H1 (cell line): ENCODE data around the gene ETFBKMT. TPM values are rescaled to one million over a fixed set of nuclear protein-coding genes. Genes with fewer than 3 reads are reported as not detected.

Experiments used
- CTCF ChIA-PET: fragments of 300-600 bp; sonication (Branson Sonifier 250); formaldehyde crosslinking; loops from one replicate; lab custom pipeline; 2021; ENCODE audit not compliant: partially characterized antibody; lab: Charles Lee
- POLR2A ChIA-PET: fragments of 300-600 bp; sonication (Branson Sonifier 250); formaldehyde crosslinking; loops from one replicate; lab custom pipeline; 2021; ENCODE audit warnings: inconsistent platforms; ENCODE audit not compliant: partially characterized antibody; lab: Charles Lee
- DNase-seq, 2 experiments: peaks; one replicate each; pipeline versions ENCODE4 v3.0.0 to v3.0.0-alpha.2; 2010 to 2022; ENCODE audit warnings: low spot score in 2 of 2, low read depth in 1 of 2, mixed read lengths in 1 of 2
- FAIRE-seq: peaks from 2 replicates; lab custom pipeline; 2011; peaks lifted over from hg19 to GRCh38; lab: Jason Lieb, UNC
- H2AFZ ChIP-seq: 2 replicates; pipeline ENCODE4 v1.8.1; 2012; ENCODE audit warnings: low read length, inconsistent platforms
- H2AK5ac ChIP-seq: 2 replicates; pipeline ENCODE4 v1.6.1; 2013; ENCODE audit warnings: low read depth, low read length
- H2BK120ac ChIP-seq: replicated peaks from 2 replicates; pipeline ENCODE3; 2013; ENCODE audit warnings: low read depth, low read length, inconsistent platforms
- H2BK12ac ChIP-seq: 2 replicates; pipeline ENCODE4 v1.6.1; 2013; ENCODE audit warnings: low read depth, low read length
- H2BK15ac ChIP-seq: 2 replicates; pipeline ENCODE4 v1.6.1; 2013; ENCODE audit warnings: low read length
- H2BK20ac ChIP-seq: 2 replicates; pipeline ENCODE4 v1.6.1; 2013; ENCODE audit warnings: low read length
- H2BK5ac ChIP-seq: 2 replicates; pipeline ENCODE4 v1.6.1; 2013; ENCODE audit warnings: low read depth, low read length
- H3K14ac ChIP-seq: 2 replicates; pipeline ENCODE4 v1.6.1; 2013; ENCODE audit warnings: inconsistent platforms; ENCODE audit not compliant: insufficient read length
- H3K18ac ChIP-seq: 2 replicates; pipeline ENCODE4 v1.6.1; 2013; ENCODE audit warnings: low read length; ENCODE audit errors: extremely low read depth
- H3K23ac ChIP-seq: 2 replicates; pipeline ENCODE4 v1.6.1; 2013; ENCODE audit warnings: inconsistent platforms; ENCODE audit not compliant: insufficient read length
- H3K23me2 ChIP-seq: 2 replicates; pipeline ENCODE4 v1.6.1; 2013; ENCODE audit warnings: low read depth, low read length
- H3K27ac ChIP-seq: 2 replicates; pipeline ENCODE4 v1.6.1; 2011; ENCODE audit warnings: low read depth, low read length, inconsistent platforms
- H3K27me3 ChIP-seq, 4 experiments: replicated peaks in 1 of 4; 1 replicate in 1 of 4; 2 replicates in 3 of 4; pipeline versions ENCODE4 v1.6.1 to v1.8.1; 2011 to 2013; ENCODE audit warnings: low read length in 3 of 4, mild to moderate bottlenecking in 3 of 4, inconsistent platforms in 2 of 4, mixed read lengths in 2 of 4, moderate library complexity in 1 of 4; ENCODE audit not compliant: control insufficient read depth in 3 of 4, insufficient read depth in 3 of 4; ENCODE audit errors: extremely low read depth in 1 of 4
- H3K36me3 ChIP-seq, 4 experiments: 2 replicates each; pipeline versions ENCODE4 v1.6.1 to v1.8.1; 2011 to 2013; ENCODE audit warnings: mild to moderate bottlenecking in 4 of 4, low read length in 3 of 4, moderate library complexity in 2 of 4, control low read depth in 1 of 4, inconsistent platforms in 1 of 4; ENCODE audit not compliant: insufficient read depth in 4 of 4, control insufficient read depth in 2 of 4
- H3K4ac ChIP-seq: replicated peaks from 2 replicates; pipeline ENCODE3; 2013; ENCODE audit warnings: low read length, low read depth, mixed read lengths, inconsistent platforms; ENCODE audit not compliant: insufficient read length
- H3K4me1 ChIP-seq, 4 experiments: replicated peaks in 1 of 4; 1 replicate in 1 of 4; 2 replicates in 3 of 4; pipeline versions ENCODE4 v1.6.1 to v1.8.1; 2011 to 2013; ENCODE audit warnings: low read length in 3 of 4, inconsistent platforms in 2 of 4, mixed read lengths in 1 of 4; ENCODE audit not compliant: insufficient read depth in 4 of 4, control insufficient read depth in 3 of 4
- H3K4me2 ChIP-seq, 2 experiments: 2 replicates each; pipeline versions ENCODE4 v1.6.1 to v1.8.1; 2011 to 2013; ENCODE audit warnings: low read depth in 2 of 2, low read length in 2 of 2, control low read depth in 1 of 2, inconsistent platforms in 1 of 2, mild to moderate bottlenecking in 1 of 2; ENCODE audit not compliant: insufficient read depth in 1 of 2
- H3K4me3 ChIP-seq, 4 experiments: fragments of 200-600, 300-600 bp in 1 of 4; sonication (generic), shearing (Covaris generic), sonication (Bioruptor Twin) in 1 of 4; 2 replicates each; pipeline versions ENCODE4 v1.5.1 to v1.8.1; 2011 to 2016; ENCODE audit warnings: low read length in 4 of 4, low read depth in 3 of 4, control low read depth in 2 of 4, inconsistent platforms in 2 of 4, mild to moderate bottlenecking in 2 of 4, mixed read lengths in 1 of 4, moderate library complexity in 1 of 4; ENCODE audit not compliant: insufficient read depth in 2 of 4; ENCODE audit errors: extremely low read depth in 1 of 4
- H3K56ac ChIP-seq: replicated peaks from 2 replicates; pipeline ENCODE3; 2013; ENCODE audit warnings: low read depth, mild to moderate bottlenecking, mixed read lengths, low read length, inconsistent platforms; ENCODE audit not compliant: insufficient read length
- H3K79me1 ChIP-seq: 2 replicates; pipeline ENCODE4 v1.6.1; 2013; ENCODE audit warnings: low read depth, low read length, control low read depth
- H3K79me2 ChIP-seq, 2 experiments: 2 replicates each; pipeline versions ENCODE4 v1.6.1 to v1.8.1; 2012 to 2013; ENCODE audit warnings: low read length in 2 of 2, mild to moderate bottlenecking in 2 of 2, inconsistent platforms in 1 of 2; ENCODE audit not compliant: insufficient read depth in 2 of 2, control insufficient read depth in 1 of 2
- H3K9ac ChIP-seq, 4 experiments: replicated peaks in 1 of 4; 1 replicate in 1 of 4; 2 replicates in 3 of 4; pipeline versions ENCODE4 v1.6.1 to v1.8.1; 2011 to 2013; ENCODE audit warnings: low read depth in 3 of 4, low read length in 3 of 4, control low read depth in 2 of 4, mild to moderate bottlenecking in 2 of 4, moderate library complexity in 2 of 4, inconsistent platforms in 1 of 4; ENCODE audit errors: extremely low read depth in 1 of 4
- H3K9me3 ChIP-seq, 2 experiments: 2 replicates each; pipeline versions ENCODE4 v1.6.1 to v1.8.1; 2012 to 2013; ENCODE audit warnings: mild to moderate bottlenecking in 2 of 2, moderate library complexity in 2 of 2, control low read depth in 1 of 2, inconsistent platforms in 1 of 2, low read depth in 1 of 2, low read length in 1 of 2, mixed read lengths in 1 of 2; ENCODE audit not compliant: insufficient read depth in 2 of 2
- H4K20me1 ChIP-seq, 2 experiments: replicated peaks in 1 of 2; 2 replicates each; pipeline versions ENCODE3 to v1.8.1; 2011 to 2013; ENCODE audit warnings: inconsistent platforms in 2 of 2, low read length in 2 of 2, mild to moderate bottlenecking in 1 of 2; ENCODE audit not compliant: insufficient read depth in 2 of 2, control insufficient read depth in 1 of 2
- H4K5ac ChIP-seq: 2 replicates; pipeline ENCODE4 v1.6.1; 2013; ENCODE audit warnings: low read length, low read depth, mixed read lengths, inconsistent platforms; ENCODE audit not compliant: insufficient read length
- H4K8ac ChIP-seq: 2 replicates; pipeline ENCODE4 v1.8.0; 2013; ENCODE audit warnings: mild to moderate bottlenecking, moderate library complexity, low read length, inconsistent platforms; ENCODE audit not compliant: insufficient read depth; ENCODE audit errors: extremely low read depth
- H4K91ac ChIP-seq: replicated peaks from 2 replicates; pipeline ENCODE3; 2013; ENCODE audit warnings: low read length, mixed read lengths, inconsistent platforms; ENCODE audit not compliant: insufficient read length
- CBX8 ChIP-seq: fragments of 300-800, 300-1000 bp; sonication (generic); IDR thresholded peaks from 2 replicates; pipeline ENCODE4 v1.7.1; 2016; ENCODE audit warnings: low read depth, low read length, borderline replicate concordance
- CTBP2 ChIP-seq: IDR thresholded peaks from 2 replicates; pipeline ENCODE4 v1.7.0; 2011; ENCODE audit warnings: borderline replicate concordance, mild to moderate bottlenecking, moderate library complexity, mixed read lengths, low read length; ENCODE audit not compliant: insufficient read depth, insufficient read length
- KDM4A ChIP-seq: IDR thresholded peaks from one replicate; pipeline ENCODE4 v1.7.1; 2012; ENCODE audit warnings: low read depth, mild to moderate bottlenecking, moderate library complexity, low read length, inconsistent platforms; ENCODE audit not compliant: severe bottlenecking
- POU5F1 ChIP-seq: IDR thresholded peaks from 2 replicates; pipeline ENCODE4 v1.6.1; 2011; ENCODE audit warnings: low read depth, mild to moderate bottlenecking, low read length, moderate library complexity
- RAD21 ChIP-seq, 2 experiments: IDR thresholded peaks in 1 of 2; conservative IDR thresholded peaks in 1 of 2; 2 replicates each; pipeline ENCODE4 v1.6.1; 2011; ENCODE audit warnings: low read depth in 2 of 2, low read length in 2 of 2, improper control_type of control experiment in 1 of 2, inconsistent platforms in 1 of 2, mild to moderate bottlenecking in 1 of 2, moderate library complexity in 1 of 2
- RBBP5 ChIP-seq: IDR thresholded peaks from 2 replicates; pipeline ENCODE4 v1.7.1; 2012; ENCODE audit warnings: low read depth, mild to moderate bottlenecking, inconsistent platforms, low read length, moderate library complexity, borderline replicate concordance
- SUZ12 ChIP-seq: fragments of 200-600 bp; sonication (generic); IDR thresholded peaks from 2 replicates; pipeline ENCODE4 v1.6.1; 2012; ENCODE audit warnings: mild to moderate bottlenecking, inconsistent platforms, low read length, moderate library complexity, mixed read lengths
- TCF12 ChIP-seq: IDR thresholded peaks from 2 replicates; pipeline ENCODE4 v1.6.1; 2011; ENCODE audit warnings: low read depth, mild to moderate bottlenecking, low read length
- WGBS, 2 experiments: shearing (Covaris generic) in 1 of 2; methylation state at CpG; one replicate each; pipeline versions ENCODE4 v1.1.6 to v1.1.7; 2013 to 2015; ENCODE audit warnings: low lambda C conversion rate in 2 of 2, mixed read lengths in 2 of 2, inconsistent platforms in 1 of 2, low coverage in 1 of 2, missing lambda C conversion rate in 1 of 2; ENCODE audit not compliant: insufficient replicate concordance in 2 of 2, insufficient coverage in 1 of 2, insufficient read length in 1 of 2; ENCODE audit errors: extremely low coverage in 1 of 2, missing lambda C conversion rate in 1 of 2; 5-methylcytosine and 5-hydroxymethylcytosine counted together
- polyA plus RNA-seq, 7 experiments: library from polyadenylated mRNA; depleted of rRNA in 3 of 7; stranded (reverse) in 5 of 7; unstranded in 2 of 7; fragments of >200 nt in 5 of 7; fragments of 200-250 nt in 2 of 7; gene quantifications; 1 replicate in 5 of 7; 2 replicates in 1 of 7; 4 replicates in 1 of 7; pipeline versions ENCODE4 v1.2.1 to v1.2.3, GENCODE V29; 2011 to 2013; ENCODE audit warnings: missing spikeins in 2 of 7, mixed read lengths in 2 of 7
- total RNA-seq: library from RNA; stranded (reverse); fragmentation: NEBNext Ultra II Directional; extraction: Animal tissue kit (Norgen Biotek cat#: 25700); gene quantifications from 2 replicates; pipeline ENCODE4 v1.2.1, GENCODE V29; 2021
- TF ChIP-seq, protein P1 (sequence below), 3 experiments: IDR thresholded peaks; 1 replicate in 2 of 3; 2 replicates in 1 of 3; pipeline versions ENCODE4 v1.5.1 to v1.6.1; 2011; ENCODE audit warnings: low read length in 3 of 3, mild to moderate bottlenecking in 3 of 3, inconsistent platforms in 2 of 3, low read depth in 1 of 3, moderate library complexity in 1 of 3; ENCODE audit not compliant: insufficient read depth in 1 of 3; ENCODE audit errors: control extremely low read depth in 1 of 3
- TF ChIP-seq, protein P2 (sequence below): IDR thresholded peaks from 2 replicates; pipeline ENCODE4 v1.6.1; 2011; ENCODE audit warnings: low read depth, mild to moderate bottlenecking, low read length; ENCODE audit not compliant: insufficient read depth

ETFBKMT gene
- total and polyA plus RNA-seq, 2 of the 8 experiments (the other 6 are each of a cell fraction or from before 2014, with no cell fraction given): 0.59 to 1.7 TPM

- H4K8ac ChIP-seq: no peak overlapping the region
- H3K4me1 ChIP-seq: peaks cover 0 to 6% (median 3%) of the 10 kb centered on the region in 4 experiments; a peak in 4 of 7 replicates
- 95% methylated on average over 4 of the region's 4 CpGs; no CpG with 5 or more reads in 1 of the 2 experiments for WGBS, 2 experiments
- no peak overlapping the region for H2BK12ac ChIP-seq
- POLR2A ChIA-PET: no interaction called here
- peaks cover 4% of the 10 kb centered on the region for H3K23me2 ChIP-seq
- H4K5ac ChIP-seq: no peak overlapping the region
- H2AK5ac ChIP-seq: no peak overlapping the region
- H3K79me1 ChIP-seq: no peaks in the 10 kb centered on the region
- H3K18ac ChIP-seq: no peak overlapping the region
- no peak overlapping the region for H2BK20ac ChIP-seq
- no peak overlapping the region for H3K9ac ChIP-seq
- no peaks in the 10 kb centered on the region for H3K79me2 ChIP-seq
- DNase-seq (no peak), FAIRE-seq (no peak)
- H3K36me3 ChIP-seq: no peaks in the 10 kb centered on the region
- H4K20me1 ChIP-seq: no peaks in the 10 kb centered on the region
- CTCF ChIA-PET: interaction anchor here (0.6 to 1.6 kb wide), 2 partner anchors 27 to 1087 kb away, joined by 3 to 7 read pairs; no protein-coding TSS in a partner anchor
- H2BK15ac ChIP-seq: no peak overlapping the region
- no peak overlapping the region for H3K4me3 ChIP-seq
- no peak overlapping the region for H4K91ac ChIP-seq
- H2AFZ ChIP-seq: no peak overlapping the region
- no peaks in the 10 kb centered on the region for H3K27me3 ChIP-seq
- H3K56ac ChIP-seq: no peak overlapping the region
- H2BK120ac ChIP-seq: no peak overlapping the region
- no peaks in the 10 kb centered on the region for H3K9me3 ChIP-seq
- TF ChIP-seq, protein P1, sequence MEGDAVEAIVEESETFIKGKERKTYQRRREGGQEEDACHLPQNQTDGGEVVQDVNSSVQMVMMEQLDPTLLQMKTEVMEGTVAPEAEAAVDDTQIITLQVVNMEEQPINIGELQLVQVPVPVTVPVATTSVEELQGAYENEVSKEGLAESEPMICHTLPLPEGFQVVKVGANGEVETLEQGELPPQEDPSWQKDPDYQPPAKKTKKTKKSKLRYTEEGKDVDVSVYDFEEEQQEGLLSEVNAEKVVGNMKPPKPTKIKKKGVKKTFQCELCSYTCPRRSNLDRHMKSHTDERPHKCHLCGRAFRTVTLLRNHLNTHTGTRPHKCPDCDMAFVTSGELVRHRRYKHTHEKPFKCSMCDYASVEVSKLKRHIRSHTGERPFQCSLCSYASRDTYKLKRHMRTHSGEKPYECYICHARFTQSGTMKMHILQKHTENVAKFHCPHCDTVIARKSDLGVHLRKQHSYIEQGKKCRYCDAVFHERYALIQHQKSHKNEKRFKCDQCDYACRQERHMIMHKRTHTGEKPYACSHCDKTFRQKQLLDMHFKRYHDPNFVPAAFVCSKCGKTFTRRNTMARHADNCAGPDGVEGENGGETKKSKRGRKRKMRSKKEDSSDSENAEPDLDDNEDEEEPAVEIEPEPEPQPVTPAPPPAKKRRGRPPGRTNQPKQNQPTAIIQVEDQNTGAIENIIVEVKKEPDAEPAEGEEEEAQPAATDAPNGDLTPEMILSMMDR (IDR thresholded peaks at IDR 0.05; ENCODE audit: control extremely low read depth in 1 of 3, insufficient read depth in 1 of 3, low read depth in 1 of 3, low read length in 3 of 3): no peak
- no peak for TF ChIP-seq RAD21 (IDR thresholded peaks at IDR 0.05 in 1 of 2, conservative IDR thresholded peaks at IDR 0.05 in 1 of 2; ENCODE audit: low read depth in 2 of 2, low read length in 2 of 2)
- no peak for TF ChIP-seq CTBP2
- TF ChIP-seq, protein P2, sequence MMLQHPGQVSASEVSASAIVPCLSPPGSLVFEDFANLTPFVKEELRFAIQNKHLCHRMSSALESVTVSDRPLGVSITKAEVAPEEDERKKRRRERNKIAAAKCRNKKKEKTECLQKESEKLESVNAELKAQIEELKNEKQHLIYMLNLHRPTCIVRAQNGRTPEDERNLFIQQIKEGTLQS: no peak
- no peak for TF ChIP-seq CBX8
- no peak for TF ChIP-seq POU5F1
- no peak for TF ChIP-seq RBBP5
- no peak for TF ChIP-seq SUZ12
- no peak for TF ChIP-seq KDM4A
- no peak for TF ChIP-seq TCF12
- TF ChIP-seq, all 59 proteins: peak for 0
- Histone ChIP-seq H3K14ac (no peak overlapping the region), H3K4me2 (no peak overlapping the region), H2BK5ac (no peak overlapping the region), H3K27ac (no peak overlapping the region), H3K4ac (no peak overlapping the region), H3K23ac (no peak overlapping the region)
Measured at GRCh38 chr12:31655208-31655607, 4.3 kb upstream of the ETFBKMT start.
